ENCODE data around the gene PTPN7.
"Not testable (repeated sequence)": the region's sequence is repeated elsewhere in the genome, so short reads cannot be mapped to it uniquely, and the experiment has no call there.

The PTPN7 gene

DNA sequence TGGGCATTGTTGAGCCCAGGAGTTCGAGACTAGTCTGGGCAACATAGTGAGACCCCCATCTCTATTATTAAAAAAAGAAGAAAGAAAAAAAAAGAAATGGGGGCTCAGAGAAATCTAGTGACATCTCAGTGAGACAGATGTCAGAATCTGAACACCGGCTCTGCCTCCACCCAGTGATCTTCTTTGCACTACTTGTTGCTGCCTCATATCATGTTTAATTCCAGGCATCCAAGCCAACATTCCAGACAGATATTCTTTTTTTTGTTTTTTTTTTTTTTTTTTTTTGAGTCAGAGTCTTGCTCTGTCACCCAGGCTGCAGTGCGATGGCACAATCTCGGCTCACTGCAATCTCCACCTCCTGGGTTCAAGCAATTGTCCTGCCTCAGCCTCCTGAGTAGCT, 10.8 kb downstream of the PTPN7 start:
- no peak for DNase-seq

DNA sequence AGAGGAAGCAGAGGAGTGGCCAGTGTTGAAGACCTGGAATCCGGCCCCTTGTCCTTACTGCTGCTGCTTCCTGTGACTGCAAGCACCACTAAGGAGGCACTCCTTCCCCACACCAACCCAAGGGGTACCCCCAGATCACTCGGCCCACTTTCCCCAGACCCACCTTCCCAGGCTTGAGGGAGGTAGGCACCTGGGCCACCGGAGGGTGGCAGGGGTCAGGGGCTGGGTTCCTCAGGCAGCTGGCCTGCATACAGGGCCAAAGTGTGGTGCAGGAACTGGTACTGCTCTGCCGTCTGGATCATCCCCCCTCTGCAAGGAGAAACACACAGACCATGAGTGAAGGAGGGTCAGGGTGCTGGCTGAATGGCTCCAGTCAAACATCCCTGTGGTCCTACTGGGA, 12.0 kb downstream of the PTPN7 start:
- DNase-seq: no peak

DNA sequence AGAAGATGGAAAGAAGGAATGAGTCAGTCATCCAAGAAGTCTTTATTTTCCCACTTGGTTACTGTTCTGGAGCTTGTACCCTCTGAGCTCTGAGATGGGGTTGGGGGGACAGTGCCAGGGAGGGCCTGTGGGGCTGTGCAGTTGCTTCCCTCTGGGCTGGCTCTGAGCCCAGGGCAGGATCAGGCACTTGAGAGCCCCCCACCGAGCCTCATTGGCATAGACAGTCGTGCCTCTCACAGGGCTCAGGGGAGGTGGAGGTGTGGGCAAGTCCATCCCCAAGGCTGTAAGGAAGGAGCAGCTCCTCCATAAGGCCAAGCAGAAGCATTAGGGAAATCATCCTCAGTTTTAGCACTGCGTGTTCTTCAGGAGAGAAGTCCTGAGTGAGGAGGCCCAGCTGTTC, 13.4 kb downstream of the PTPN7 start:
- DNase-seq: no peak

DNA sequence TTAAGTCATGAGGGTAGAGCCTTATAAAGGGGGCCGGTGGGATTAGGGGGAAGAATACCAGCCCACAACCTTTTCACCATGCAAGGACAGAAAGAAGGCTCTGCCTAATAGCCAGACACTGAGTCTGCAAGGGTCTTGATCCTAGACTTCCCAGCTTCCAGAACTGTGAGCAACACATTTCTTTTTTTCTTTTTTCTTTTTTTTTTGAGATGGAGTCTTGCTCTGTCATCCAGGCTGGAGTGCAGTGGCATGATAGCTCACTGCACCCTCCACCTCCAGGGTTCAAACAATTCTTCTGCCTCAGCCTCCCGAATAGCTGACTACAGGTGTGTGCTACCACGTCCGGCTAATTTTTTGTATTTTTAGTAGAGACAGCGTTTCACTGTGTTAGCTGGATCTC, 14.1 kb downstream of the PTPN7 start:
- DNase-seq: no peak

DNA sequence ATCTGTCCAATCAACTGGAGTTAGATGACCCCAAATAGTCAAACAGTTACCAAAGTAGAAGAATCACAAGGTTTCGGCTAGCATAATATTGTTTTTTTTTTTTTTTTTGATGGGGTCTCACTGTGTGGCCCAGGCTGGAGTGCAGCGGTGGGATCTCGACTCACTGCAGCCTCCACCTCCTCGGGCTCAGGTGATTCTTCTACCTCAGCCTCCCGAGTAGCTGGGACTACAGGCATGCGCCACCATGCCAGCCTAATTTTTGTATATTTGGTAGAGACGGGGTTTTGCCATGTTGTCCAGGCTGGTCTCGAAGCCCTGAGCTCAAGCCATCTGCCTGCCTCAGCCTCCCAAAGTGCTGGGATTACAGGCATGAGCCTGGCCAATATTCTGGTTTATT, 14.7 kb downstream of the PTPN7 start:
- DNase-seq: not testable (repeated sequence)

DNA sequence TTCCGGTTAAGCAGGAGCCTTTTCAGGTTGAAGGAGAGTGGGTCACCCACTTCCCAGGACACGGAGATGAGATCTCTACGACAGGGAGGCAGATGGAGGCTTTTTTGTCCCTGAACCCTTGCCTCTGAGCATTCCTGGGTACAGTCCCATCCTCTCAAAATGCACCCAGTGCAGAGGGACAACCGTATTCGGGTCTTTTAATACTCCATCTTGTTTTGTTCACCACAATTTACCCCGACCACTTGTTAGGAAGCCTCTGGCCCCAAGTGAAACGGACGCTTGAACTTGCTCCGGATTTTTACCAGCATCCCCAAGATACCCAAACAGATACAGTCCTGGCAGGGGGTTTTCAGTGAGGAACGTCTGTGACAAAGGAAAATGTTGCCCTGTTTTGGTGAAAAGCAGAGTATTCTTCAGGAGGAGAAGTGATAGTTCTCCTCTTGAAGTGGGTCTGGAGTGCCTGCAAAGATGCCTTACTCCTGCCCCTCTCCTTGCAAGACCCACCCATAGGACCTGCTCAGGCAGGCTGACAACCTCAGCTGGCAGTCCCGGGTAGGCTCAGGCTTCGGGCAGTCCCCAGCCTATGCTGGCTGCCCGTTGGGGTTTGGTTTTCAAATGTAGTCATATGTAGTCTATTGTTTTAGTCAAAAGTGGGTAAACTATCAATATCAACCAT, 15.2 kb downstream of the PTPN7 start:
- DNase-seq: peak in 1 of 5 donors; percentile 53

DNA sequence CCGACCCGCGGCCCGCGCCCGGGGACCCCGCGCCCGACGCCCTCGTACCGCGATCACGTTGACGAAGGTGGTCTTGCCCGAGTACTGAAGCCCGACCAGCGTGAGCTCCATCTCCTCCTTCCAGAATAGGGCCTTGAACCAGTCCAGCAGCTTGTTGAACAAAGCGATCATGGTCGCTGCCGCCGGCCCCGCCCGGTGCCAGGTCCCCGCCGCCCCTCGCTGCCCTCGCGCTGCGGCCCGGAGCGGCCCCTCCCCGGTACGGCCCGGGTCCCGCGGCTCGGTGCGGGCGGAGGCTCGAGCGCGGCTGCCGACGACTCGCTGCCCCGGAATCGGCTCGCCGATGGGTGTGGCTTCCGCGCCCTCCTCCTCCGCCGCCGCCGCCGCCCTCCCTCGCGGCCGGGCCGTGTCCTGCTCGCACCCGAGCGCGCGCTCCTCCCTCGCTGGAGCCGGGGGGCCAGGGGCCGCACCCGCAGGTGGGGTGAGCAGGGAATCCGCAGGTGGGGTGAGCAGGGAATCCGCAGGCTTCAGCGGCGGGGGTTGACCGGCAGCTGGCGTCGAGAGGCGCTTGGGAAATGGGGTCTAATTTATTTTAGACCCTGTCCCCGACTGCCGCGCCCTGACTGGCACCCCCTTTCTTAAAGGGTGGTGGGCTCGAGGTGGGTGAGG, 15.9 kb downstream of the PTPN7 start, which contains the start of gene ARL8A:
Gene ARL8A, minus strand, starts transcription at position 336 of the 666 bp plus-strand sequence. Its CDS starts 165 bp downstream, at position 171.
- peak; percentile 50 to 69 (median 58) for DNase-seq

DNA sequence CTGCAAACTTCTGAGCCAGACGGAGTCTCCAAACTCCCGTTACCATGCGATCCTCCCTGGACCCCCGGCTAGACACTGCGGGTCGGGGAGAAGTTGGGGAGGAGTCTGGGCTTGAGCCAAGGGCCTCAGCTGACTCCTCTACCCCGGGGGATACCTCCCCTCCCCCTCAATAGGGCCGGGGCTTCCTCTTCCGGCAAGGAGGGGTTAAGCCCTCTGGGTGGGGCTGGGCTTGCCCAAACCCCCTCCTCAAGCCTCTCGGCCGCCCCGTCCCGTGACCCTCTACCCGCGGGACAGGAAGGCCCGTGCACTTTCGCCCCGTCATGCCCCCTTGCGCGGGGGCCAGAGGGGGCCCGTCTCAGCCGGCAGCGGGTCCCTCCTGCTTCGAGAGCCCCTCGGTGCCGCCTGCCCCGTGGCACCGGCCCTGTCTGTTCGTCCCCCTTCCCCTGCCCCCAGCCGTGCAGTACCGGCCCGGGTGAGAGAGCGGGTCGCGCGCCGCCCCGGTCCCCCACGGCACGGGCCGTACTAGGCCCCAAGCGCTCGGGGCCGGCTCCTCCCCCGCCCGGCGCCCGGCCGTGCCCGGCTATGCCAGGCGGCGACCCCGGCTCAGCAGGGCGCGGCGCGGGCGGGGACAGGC, 16.5 kb downstream of the PTPN7 start:
- peak in 1 of 5 donors; percentile 25 for DNase-seq

DNA sequence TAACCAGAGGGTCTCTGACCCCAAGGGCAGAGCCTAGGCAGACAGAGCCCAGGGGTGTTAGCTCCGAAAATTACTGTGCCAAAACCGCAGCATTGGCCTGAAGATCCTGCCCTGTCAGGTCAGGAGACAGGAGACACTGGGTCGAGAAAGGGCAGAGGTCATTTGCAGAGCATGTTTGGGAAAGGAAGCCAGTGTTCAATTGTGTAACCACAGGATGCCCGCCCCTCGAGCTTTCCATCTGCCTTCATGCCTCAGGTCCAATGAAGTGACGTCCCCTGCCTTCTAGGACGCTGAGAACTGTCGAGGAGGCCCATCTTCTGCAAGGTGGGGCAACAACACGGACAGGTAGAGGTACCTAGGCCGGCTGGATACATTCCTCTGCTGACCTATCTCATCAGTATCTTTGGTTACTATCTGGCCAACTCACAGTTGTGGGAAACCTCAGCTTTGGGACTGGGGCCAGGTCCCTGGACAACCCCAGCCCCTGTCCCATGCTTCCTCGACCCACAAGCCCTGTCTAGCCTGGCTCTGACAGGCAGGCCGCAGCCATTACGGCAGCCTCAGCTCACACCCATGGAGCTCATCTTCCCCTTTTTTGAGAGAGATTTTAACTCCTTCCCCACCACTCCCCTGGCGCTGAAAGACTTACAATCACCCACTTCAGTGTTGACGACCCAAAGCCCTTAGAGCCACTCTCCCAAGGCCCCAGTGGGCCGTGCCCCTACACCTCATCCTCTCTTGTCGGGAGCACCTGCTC, 17.2 kb downstream of the PTPN7 start:
- DNase-seq: no peak

DNA sequence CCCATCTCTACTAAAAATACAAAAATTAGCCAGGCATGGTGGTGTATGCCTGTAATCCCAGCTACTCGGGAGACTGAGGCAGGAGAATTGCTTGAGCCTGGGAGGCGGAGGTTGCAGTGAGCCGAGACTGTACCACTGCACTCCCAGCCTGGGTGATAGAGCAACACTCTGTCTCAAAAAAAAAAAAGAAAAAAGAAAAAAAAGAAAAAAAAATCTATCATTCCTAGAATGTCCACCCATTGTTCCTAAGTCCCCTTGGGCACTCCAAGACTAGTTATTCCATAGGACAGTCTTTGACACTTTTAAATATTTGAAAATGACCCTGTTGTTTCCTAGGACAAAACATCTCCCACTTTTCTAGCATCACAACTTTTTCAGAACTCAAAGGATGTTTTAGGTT, 18.9 kb downstream of the PTPN7 start:
- not testable (repeated sequence) for DNase-seq

DNA sequence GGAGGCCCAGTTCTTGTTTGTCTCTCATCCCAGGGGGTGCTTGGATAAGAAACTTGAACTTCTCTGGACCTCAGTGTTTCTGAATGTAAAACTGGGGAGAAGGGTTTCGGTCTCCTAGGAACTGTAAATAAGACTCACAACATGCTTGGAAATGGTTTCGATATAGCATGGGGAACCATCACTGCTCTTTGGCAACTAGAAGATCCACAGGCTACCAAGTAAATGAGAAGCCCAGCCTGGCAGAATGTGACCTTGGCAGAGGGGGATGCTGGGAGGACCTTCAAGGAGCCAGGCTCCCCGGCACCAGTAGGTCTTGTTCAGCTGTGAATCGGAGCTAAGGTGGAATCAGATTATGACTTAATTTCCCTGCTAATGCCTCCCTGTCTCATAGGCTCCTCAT, 19.6 kb downstream of the PTPN7 start:
- DNase-seq: no peak

DNA sequence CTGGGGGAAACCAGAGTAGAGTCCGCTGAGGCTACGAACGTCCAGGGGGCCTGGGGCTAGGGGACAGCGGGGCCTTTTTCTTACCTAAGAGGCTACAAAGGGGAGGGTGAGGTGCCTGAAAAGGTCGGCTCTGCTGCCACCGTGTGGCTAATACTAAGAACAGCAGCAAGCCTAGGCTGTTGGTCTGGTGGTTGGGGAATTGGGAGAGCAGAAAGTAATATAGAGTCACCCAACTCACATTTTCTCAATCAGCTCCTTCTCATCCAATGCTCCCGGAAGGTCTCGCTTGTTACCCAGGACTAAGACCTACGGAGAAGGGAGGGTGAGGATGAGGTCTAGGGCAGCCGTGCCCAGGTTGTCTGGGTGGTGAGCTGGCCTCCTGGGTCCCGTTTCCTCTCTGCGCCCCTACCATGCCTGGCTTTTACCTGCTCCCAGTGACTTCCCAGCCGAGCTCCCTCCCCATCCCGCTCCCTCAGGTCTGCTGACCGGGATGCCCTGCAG, 25.1 kb downstream of the PTPN7 start:
- peak in 3 of 5 donors; percentile 22 to 47 (median 32) for DNase-seq

DNA sequence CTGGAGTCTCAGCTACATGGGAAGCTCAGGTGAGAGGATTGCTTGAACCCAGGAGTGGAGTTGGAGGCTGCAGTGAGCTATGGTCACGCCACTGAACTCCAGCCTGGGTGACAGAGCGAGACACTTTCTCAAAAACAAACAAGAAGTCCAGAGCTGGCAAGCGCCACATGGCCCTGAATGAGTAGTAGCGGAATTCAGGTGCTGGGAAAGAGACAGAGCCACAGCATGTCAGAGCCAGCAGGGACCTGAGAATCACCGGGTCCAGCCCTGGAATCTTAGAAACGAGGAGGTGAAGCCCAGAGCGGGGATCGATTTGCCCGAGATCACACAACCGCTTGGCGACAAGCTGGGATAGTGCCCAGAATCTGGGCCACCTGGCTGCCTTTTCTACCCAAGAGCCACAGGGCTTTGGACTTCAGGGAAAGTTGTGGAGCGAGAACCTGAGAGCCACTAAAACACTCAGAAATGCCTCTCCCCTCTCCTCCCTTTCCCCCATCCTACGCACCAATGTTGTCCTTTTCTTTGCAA, 25.7 kb downstream of the PTPN7 start:
- no peak for DNase-seq

DNA sequence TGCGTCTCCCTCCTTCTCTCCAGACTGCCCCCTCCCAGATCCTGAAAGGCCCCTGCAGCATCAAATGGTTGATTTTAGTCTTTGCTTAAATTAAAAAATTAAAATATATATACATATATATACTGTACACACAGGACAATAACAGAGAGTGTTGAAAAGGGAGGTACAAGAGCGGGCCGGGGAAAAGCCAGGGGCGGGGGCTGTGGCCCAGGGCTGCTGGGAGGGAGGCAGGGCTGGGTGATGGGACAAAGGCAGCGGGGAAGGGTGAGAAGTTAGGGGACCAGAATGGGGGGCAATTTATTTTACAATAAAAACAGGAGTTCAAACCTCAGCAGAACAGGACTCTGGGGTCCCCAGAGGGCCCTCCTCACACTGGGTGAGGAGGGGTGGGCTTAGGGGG, 26.4 kb downstream of the PTPN7 start:
- DNase-seq: no peak

DNA sequence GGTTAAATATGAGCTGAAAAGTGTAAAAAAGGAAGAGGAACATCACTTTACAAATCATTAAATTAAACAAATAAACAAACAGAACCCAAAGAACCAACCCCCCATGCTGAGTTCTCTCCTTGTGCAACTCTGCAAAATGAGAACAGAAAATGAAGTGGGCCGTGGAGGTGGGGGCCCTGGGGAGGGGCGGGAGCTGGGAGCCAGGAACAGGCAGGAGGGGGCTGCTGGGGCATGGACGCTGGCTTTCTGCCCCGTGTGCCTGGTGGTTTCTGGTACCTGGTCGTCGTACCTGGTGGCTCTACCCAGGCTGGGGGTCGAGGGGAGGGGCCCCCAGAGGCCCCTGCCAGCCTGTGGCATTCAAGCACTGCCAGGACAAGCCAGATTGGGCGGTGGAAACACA, 26.9 kb downstream of the PTPN7 start:
- DNase-seq: no peak

DNA sequence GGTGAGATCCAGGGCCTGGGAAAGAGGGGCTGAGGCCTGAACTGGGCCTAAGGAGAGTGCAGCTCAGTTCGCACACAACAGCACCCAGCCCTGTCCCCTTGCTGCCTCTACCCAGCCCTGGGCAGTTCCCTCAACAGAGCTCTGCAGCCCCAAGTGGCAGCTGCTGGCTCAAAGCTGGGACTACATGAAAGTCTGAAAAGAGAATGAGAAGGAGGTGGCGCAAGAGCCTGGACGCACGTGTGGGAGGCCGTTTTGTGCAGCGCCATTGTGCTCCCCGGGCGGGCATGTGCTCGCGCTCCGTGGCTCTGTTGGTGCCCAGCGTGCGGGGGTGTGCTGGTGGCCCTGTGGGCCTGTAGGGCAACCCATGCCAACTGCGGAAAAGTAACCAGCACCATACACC, 27.4 kb downstream of the PTPN7 start:
- DNase-seq: no peak

DNA sequence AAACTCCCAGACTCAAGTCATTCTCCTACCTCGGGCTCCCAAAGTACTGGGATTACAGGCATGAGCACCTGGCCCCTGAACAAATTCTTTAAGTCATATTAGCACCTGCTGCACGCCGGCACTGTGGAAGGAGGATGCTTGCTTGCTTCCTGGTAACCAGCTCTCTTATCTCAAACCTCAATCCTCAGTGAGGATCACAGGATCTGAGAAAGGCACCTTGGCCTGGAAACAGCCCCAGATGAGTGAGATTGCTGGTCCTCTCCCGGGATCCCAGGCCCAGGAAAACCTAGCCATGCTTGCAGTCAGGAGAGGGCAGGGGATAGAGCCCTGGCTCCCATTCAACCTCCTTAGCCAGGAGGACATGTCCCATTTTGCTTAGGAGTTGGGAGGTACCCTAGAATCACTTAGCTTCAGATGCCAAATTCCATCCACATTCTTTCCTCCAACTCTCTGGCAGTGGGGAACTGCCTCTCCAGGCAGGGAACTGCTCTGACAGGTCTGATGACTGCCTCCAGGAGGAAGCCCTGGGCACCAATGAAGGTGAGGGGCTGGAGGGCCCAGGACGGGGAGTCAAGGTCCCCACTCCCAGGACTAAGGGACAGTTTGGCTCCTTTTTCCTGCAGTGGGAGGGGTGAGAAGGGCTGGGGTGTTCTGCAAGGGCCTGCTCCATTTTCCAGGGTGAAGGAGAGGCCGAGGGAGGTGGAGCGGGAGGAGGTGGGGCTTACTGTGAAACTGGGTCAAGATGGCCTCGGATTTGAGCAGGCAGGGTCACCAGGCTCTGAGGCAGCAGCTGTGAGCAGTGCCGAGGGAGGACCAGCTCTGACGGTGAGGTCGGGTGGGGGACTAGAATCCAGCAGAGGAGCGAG, 28.2 kb downstream of the PTPN7 start:
- no peak for DNase-seq

DNA sequence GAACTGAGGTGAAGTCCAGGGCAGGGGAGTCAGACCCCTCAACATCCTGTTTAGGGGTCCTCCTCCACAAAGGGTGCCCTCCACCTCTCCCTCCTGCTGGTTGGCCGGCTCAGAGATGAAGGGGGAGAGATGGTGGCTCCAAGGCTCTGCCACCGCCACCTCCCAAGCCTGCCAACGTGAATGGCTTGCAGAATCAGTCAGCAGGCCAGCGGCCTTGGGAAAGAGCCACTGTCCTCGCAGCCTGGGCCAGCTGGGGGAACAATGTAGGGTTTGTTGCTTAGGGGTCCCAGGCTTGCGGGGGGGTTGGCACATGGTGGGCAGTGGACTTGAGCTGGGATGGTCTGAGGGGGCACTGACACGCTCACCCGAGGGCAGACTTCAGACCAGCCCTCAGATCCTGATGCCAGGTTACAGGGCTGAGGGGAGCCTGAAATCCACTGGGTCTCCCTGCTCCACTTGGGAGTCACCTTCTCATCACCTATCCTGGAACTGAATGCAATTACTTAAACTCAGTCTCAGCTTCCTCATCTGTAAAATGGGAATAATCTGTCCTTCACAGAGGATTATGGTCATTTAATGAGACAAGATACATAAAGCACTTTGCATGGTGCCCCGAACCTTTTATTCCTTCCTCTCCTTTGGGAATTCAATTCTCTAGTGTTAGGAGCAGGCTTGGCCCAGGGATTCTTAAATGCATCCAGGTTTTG, 29.4 kb downstream of the PTPN7 start:
- no peak for DNase-seq

DNA sequence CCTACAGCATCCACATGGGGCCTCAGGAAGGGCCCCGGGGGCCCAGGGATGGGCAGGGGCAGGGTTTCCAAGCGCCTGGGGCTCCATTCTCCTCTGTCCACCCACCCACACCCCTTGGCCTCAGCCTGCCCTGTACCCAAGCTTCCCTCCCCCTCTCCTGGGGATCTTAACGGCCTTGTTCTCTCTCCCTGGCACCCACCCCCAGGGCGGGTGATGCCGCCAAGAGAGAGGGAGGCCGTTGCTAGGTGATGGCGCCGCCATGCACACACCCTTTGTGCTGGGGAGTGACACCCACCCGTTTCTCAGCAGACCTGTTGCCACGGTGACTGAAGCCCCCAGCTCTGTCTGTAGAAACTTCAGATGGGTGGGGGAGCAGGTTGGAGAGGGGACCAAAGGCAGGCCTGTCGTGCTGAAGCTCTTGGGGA, 30.1 kb downstream of the PTPN7 start:
- no peak for DNase-seq

DNA sequence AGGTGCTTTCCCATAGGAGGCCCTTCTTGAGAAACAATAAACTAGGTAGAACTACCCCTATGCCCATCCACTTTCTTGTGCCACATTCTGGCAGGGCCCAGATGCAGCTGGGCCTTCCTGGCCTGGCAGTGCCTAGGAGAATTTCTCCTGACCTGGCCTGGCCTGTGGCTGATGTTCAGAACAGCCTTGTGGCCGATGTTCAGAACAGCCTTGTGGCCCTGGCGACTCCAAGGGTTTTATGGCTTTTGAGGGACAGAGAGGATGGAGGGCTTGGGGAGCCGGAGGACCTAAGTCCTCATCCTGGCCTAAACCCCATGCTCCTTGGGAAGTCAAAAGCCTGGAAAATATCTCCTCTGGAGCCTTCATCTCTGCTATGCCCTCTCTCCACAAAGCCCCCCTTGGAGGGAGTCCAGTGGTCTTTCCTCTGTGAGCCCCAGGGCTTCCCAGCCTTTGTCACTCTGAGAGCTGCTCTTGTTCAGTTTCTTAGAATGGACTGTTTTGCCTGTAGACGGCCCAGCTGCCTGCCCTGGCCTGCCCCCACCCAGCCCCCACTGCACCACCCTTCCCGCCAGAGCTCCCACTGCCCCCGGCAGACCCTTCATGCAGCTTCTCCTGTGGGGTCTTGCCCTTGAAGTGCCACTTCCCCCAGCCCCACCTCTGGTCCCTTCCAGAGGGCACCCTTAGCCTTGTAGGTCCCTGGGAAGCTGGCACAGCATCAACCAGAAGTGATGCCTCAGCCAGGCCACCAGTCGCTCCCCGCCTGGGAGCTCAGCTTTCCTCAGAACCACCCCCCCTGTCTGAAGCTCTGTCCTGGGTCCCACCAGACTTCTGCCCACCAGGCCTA, 30.7 kb downstream of the PTPN7 start:
- no peak for DNase-seq

Measured in T-helper 1 cell (primary cell).